Measurements from ENCODE around the gene IPMK.

Gene IPMK

DNA sequence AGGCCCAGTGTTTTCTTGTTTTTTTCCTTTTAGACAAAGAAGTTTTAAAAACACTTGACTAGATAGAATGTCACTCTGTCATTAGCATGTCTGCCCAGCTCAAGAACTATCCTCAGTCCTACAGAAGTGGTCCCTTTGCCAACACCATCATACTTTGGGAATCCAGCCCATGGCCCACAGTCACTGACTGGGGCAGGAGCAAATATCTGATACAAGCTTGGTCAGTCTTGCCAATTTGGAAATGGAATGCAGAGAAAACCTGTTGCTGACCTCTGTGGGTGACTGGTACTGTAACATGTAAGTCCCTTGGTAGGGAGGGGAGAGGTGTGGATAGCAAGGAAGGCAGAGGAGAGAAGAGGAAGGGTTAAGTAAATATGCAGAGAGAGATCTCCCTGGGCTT lies 47.8 kb downstream of the IPMK start:
- TF ChIP-seq, protein P1, sequence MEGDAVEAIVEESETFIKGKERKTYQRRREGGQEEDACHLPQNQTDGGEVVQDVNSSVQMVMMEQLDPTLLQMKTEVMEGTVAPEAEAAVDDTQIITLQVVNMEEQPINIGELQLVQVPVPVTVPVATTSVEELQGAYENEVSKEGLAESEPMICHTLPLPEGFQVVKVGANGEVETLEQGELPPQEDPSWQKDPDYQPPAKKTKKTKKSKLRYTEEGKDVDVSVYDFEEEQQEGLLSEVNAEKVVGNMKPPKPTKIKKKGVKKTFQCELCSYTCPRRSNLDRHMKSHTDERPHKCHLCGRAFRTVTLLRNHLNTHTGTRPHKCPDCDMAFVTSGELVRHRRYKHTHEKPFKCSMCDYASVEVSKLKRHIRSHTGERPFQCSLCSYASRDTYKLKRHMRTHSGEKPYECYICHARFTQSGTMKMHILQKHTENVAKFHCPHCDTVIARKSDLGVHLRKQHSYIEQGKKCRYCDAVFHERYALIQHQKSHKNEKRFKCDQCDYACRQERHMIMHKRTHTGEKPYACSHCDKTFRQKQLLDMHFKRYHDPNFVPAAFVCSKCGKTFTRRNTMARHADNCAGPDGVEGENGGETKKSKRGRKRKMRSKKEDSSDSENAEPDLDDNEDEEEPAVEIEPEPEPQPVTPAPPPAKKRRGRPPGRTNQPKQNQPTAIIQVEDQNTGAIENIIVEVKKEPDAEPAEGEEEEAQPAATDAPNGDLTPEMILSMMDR (IDR thresholded peaks at IDR 0.05; ENCODE audit: low read depth, low read length, missing control alignments): no peak
- H3K4me3 ChIP-seq (ENCODE audit: low read depth, low read length): no peak overlapping the region
- DNase-seq (ENCODE audit: low read depth): no peak

DNA sequence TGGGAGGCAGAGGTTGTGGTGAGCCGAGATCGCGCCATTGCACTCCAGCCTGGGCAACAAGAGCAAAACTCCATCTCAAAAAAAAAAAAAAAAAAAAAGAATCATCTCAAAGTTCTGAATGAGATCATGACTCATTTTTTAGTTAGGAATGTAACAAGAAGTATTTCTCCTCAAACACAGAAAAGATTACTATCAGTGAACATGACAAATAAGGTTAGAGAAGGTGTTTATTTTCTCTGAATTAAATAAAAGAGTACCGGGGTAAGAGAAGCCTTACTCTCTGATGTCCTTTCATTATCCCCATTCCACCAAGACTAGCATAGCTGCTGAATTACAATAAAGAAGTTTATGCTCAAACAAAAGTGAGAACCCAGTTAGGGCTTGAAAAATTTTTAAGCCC lies 50.1 kb downstream of the IPMK start:
- DNase-seq (ENCODE audit: low read depth): no peak
- TF ChIP-seq, protein P1 (IDR thresholded peaks at IDR 0.05; ENCODE audit: low read depth, low read length, missing control alignments): no peak
- H3K4me3 ChIP-seq (ENCODE audit: low read depth, low read length): no peak overlapping the region

DNA sequence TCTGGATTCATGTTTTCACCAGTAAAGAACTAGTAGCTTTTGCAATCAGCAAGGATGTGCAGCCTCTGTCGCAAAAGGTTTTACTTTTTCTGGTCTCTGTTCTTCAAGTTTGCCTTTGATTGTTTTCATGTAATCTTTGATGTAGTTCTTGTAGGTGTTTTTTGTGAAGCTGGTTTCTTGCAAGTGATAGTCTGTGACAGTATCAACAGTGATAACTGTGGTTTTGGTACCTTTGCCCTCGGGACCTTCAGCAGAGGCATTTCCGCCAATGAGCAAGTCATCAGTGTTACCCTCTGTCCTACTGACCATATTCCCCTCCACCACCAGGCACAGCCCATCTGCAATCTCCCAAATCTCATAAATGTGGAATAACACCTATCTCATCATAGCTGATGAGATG lies 55.1 kb downstream of the IPMK start:
- TF ChIP-seq, protein P1 (IDR thresholded peaks at IDR 0.05; ENCODE audit: low read depth, low read length, missing control alignments): no peak
- no peak for DNase-seq (ENCODE audit: low read depth)
- H3K4me3 ChIP-seq (ENCODE audit: low read depth, low read length): no peak overlapping the region

DNA sequence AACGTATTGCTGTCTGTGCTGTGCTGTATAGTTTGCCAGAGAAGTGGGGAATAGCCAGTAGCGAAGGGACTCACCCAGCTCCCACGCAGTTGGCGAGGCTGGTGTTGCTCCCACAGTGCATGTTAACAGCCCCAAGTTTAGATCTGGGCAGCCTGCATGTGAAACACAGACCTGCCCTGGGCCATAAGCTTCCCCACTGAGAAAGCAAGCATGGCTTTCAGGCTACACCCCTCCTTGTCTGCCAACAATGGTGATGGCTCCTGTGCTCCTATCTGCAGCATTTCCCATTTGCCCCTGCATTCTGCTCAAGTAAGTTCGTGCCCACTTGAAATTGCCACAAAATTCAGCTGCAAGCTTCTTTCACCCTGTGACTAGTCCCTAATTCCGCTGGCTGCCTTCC lies 57.5 kb downstream of the IPMK start:
- no peak overlapping the region for H3K4me3 ChIP-seq (ENCODE audit: low read depth, low read length)
- DNase-seq (ENCODE audit: low read depth): no peak
- TF ChIP-seq, protein P1 (IDR thresholded peaks at IDR 0.05; ENCODE audit: low read depth, low read length, missing control alignments): no peak

DNA sequence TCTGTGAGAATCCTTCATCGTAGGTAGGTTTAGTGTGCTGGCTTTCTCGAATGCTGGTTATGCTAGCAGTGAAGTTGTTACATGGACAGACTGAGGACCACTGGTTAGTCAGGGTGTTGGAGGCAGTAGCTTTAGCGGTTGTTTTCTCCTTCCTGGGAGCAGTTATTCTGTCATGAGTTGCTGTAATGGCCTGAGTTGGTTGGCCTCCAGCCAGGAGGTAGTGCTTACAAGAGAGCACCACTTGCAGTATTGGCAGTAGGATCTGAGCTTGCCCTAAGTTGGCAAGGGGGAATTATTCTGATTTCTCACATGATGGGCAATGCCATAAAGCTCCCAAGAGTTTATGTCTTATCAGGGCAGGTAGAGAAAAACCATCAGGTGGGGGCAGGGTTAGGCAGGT lies 58.0 kb downstream of the IPMK start:
- no peak overlapping the region for H3K4me3 ChIP-seq (ENCODE audit: low read depth, low read length)
- DNase-seq (ENCODE audit: low read depth): no peak
- TF ChIP-seq, protein P1 (IDR thresholded peaks at IDR 0.05; ENCODE audit: low read depth, low read length, missing control alignments): no peak

DNA sequence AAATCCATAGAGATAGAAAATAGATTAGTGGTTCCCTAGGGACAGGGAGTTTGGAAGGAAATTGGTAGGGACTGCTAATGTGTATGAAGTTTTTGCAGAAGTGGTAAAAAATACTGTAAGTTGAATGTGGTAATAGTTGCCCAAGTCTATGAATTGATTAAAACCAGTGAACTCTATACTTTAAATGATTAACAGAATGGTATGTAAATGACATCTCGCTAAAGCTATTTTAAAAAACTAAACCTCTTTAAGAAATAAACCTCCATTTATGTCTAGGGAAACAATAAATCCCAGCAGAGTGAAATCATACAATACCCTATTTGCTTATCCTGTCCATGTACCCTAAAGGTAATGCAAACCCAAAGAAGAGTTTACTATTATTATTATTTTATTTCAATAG lies 61.4 kb downstream of the IPMK start:
- TF ChIP-seq, protein P1 (IDR thresholded peaks at IDR 0.05; ENCODE audit: low read depth, low read length, missing control alignments): no peak
- no peak overlapping the region for H3K4me3 ChIP-seq (ENCODE audit: low read depth, low read length)
- DNase-seq (ENCODE audit: low read depth): no peak

DNA sequence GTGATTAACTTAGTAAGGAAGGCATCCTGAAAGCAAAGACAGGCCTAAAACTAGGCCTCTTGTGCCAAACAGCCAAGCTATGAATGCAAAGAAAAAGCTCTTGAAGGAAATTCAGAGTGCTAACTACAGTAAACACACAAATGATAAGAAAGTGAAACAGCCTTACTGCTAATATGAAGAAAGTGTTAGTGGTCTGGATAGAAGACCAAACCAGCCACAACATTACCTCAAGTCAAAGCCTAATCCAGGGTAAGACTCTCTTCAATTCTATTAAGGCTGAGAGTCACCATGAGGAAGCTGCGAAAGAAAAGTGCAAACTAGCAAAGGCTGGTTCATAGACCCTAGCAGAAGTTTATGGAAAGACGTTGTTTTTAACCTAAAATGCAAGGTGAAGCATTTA lies 66.0 kb downstream of the IPMK start:
- no peak for DNase-seq (ENCODE audit: low read depth)
- TF ChIP-seq, protein P1 (IDR thresholded peaks at IDR 0.05; ENCODE audit: low read depth, low read length, missing control alignments): no peak

More for the DNA sequence above, 66.0 kb downstream of the IPMK start:
- no peak overlapping the region for H3K4me3 ChIP-seq (ENCODE audit: low read depth, low read length)

All from GM12864 (cell line).